HG03066 (cell line): Measurements from ENCODE around the gene FBXW11.
"Not testable (repeated sequence)": the region's sequence is repeated elsewhere in the genome, so short reads cannot be mapped to it uniquely, and the experiment has no call there.

Experiments used
- ATAC-seq: cut with Tn5 transposase; IDR thresholded peaks from one replicate; pipeline ENCODE4 v1.9.1; 2021; ENCODE audit warnings: low read depth; ENCODE audit not compliant: unreplicated experiment

FBXW11 gene

DNA sequence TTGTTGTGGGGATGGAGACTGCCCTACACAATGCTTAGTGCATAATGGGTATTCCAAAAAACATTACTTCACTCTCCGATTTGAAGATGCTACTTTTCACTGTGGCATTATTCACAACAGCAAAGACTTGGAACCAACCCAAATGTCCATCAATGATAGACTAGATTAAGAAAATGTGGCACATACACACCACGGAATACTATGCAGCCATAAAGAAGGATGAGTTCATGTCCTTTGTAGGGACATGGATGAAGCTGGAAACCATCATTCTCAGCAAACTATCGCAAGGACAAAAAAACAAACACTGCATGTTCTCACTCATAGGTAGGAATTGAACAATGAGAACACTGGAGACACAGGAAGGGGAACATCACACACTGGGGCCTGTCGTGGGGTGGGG, 90.7 kb downstream of the FBXW11 start:
- ATAC-seq, result not testable (repeated sequence)

DNA sequence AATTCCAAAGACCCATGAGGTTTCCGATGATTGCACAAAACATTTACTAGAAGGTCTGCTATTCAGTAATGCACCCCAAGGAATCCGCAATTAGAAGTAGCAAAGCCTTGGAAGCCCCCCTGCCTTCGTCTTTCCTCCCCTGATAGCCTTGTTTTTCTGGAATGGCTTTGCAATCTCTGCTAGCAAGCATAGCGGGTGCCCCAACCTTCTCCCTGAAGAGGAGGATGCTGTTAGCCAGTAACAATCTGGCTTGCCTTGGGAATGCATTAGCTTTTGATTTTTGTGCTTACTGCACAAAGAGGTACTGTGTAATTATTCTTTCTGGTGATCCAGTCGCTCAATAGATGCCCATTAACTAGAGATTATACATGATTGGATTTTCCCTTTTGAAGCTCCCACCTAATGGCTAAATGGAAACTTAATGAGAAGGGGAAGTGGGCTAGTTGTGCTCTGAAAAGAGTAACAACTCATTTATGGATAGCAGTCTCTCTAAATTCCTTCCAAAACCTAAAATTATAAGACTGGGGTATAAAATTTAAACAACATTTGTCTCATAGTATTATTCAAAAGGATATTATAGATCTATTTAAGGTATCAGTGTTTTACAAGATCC, 91.6 kb downstream of the FBXW11 start:
- ATAC-seq, result no peak

DNA sequence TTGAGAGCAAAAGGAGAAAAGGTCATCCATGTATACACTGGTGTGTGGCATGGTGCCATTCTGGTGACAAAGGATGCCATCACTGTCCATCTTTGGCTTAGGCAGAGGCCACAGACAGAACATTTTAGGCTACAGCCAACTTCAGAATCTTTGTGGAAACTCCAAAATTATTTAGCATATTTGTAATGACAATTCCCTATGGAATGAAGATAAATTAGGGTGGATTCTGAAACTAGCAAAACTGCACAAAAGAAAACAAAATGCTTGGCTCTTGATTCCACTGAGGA, 92.5 kb downstream of the FBXW11 start:
- ATAC-seq, result no peak

DNA sequence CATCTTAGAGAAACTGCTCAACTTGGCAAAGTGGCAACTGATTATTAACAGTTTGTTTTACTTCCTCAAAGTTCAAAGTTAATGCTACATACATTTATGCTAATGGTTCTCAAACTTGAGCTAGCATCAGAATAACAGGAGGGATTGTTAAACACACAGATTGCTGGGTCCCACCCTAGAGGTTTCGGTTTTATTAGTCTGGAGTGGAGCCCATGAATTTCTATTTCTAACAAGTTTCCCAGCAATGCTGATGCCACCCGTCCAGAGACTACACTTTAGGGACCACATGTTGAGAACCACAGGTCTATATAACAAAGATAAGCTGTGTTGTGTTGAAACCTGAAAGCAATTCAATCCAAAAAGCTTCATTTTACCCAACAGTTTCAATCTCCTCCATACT, 95.3 kb downstream of the FBXW11 start:
- no peak for ATAC-seq

DNA sequence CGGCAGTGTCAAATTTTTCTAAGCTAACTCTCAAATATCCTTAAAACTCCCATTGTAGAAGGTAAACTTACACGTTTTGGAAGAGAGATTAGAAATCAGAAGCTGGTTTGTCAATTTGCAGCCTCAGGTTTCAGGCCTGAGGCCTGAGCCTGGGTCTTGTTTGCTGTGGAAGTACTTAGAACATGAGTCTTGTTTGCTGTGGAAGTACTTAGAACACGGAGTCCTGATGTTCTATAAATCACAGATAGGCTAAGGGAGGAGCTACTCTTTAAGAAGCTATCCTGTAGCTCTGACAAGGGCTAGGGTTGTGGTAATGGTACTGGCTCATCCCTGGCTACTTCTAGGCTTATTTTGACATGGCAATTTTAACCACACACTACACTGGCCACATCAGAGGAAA, 97.8 kb downstream of the FBXW11 start:
- ATAC-seq, result no peak

DNA sequence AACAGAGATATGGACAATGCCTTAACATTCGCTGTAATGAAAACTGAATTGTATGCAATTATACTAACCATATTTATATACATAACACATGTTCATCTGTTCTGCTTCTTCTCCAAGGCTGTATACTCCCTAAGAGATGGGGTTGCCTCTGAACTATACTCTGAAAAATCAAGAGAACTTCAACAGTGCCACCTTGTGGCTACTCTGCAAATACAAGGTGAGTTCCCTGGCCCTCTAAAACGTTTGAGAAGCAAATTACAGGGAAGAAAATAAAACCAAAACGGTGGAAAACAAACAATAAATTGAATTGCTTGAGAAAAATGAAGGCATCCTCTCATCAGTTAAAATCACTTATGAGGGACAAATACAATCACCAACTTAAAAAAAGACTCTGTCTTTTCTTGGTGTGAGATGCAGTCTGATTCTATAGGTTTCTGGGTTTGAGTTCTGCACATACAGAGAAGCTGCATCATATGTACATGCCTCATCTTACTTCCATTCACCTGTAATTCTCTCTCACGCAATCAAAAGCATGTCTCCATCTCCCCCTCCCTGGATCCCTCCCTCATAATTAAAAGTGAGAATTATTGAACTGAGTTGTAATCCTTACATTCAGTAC, 98.6 kb downstream of the FBXW11 start:
- ATAC-seq, result no peak

DNA sequence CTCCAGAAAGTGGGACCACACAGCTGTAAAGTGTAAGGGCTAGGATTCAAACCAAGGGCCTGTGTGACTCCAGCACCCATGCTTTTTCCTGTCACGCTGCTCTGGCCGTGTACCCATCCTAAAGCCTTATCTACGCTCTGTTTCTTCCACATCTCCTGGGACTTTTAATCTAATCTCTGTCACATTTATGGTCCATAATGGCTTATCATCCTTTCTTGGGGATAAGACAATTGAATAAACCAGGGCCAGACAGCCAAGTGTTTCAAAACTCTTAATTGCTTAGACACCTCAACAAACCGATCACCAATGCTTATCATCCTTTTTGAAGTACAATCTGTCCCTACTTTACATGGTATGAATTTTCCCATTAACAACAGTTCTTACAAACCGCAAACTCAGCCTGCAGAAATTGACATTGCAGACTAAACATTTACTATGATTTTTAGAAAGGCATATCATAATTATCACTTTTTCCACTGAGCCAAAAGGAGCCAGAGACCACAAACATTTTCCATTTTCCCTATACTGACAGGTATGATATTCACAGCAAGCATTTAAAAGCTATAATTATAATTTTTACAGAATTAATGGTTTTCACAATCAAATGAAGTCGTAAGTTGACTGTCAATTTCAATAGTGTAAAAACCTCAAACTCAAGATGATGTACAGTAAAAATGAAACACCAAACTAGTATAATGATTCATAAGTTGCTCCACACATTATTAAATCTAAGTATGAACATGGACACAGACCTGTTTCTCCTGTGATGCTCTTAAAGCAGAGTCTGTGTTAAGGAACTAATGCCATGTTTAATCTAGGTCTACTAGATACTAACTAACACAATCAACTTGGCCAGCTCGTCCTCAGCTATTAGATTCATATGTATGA, 99.5 kb downstream of the FBXW11 start:
- no peak for ATAC-seq

DNA sequence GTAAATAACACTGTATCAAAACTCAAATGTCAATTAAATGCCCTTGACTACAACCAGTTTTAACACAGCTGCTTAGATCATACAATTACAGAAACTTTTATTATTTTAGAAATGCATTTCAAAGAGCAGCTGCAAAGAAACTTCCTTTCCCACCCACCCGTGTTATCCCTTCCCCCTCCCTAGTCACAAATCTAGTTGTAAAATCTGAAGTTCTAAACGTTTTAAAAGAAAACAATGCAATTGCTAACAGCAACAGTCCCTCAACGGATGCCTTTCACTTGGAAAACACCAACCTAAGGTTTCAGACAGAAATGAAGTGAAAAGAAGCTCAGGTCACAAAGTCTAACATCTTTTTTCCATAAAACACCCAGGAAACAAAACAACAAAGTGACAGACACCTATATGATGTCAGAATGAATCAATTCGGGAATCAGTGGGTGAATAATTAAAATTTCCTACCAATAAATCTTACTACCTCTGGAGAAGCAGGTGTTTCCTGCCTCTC, 100.3 kb downstream of the FBXW11 start:
- ATAC-seq, result no peak

DNA sequence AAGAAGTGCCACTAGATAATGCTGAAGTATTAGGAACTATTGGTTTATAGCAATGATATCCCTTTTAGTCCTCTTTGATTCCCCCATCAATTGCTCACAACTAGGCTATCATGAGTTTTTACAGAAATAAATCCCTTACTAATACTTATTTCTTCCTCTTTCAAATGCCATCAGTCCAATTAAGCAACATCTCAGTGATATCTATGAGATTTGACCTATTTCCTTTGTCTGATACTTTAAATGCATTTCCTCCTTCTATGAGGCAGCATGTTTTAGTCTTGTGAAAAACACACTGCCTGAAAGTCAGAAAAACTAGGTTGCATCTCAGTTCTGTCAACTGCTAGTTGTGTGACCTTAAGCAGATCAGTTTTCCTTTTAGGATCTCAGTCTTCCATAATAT, 101.6 kb downstream of the FBXW11 start:
- no peak for ATAC-seq

DNA sequence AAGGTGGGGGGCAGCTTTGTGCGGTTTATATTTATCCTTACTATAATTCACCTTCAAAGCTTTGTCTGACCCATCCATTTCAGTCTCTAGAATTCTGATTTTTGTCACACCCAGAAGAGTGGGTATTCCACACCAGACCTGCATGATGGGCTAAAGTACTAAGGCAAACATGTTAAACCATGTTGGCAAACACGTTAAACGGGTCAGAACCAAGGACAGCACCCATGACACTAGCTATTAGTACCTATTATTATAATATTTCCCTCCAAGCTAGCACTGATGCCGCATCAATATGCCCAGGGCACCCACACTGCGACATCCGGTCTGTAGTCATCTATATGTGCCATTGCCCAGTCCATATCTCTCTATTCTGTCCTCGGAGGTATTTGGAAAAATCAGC, 104.7 kb downstream of the FBXW11 start:
- ATAC-seq, result no peak

DNA sequence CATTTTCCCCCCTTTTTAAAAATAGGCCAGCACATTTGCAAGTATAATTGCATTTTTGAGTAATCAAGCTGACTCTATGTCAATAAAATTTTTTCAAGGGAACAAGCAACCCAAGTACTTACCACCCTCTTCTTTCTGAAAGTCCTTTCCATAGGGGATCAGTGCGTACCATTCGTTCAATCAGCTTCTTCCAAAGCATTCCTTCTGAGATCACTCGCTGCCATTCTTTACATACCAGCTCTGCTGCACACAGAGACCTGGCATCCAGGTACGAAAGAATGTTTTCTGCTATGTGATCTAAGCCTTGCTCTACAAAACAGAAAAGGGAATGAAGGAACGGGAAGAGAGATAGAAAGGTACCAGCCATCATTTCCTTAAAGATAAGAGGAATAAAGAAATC, 106.6 kb downstream of the FBXW11 start:
- no peak for ATAC-seq

DNA sequence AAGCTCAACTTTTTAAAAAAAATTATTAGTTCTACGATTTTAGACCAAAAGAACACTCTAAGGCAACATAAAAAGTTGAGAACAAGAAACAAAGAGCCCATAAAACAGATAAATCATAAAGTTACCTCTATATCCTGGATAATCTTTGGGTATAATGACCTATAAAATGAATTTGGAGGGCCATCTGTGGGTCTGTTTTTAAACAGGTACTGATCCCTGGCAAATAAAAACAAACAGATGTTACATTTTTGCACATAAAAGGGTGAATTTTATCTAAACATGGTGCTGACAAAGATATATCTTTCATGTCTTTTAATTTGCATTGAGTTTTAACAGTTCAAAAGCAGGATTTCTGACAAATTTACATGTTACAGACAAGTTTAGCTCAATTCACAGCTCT, 107.6 kb downstream of the FBXW11 start:
- ATAC-seq, result no peak

DNA sequence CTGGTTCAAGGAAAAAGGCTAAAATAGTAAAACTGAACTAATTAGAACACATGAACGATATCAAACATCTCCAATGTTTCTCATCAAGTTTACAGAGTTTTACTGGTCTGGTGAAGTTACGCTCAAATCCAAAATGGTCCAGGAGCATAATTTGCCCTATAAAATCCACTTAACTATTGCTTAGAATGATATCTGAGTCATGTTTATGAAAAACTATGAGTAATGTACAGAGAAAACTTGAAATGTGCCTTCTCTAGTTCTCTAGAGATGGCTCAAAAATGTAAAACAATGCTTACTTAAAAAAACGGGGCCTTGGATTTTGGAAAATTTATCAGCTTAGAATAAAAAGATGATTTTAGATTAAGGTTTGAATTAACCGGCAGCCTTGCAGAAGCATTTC, 108.1 kb downstream of the FBXW11 start:
- no peak for ATAC-seq

DNA sequence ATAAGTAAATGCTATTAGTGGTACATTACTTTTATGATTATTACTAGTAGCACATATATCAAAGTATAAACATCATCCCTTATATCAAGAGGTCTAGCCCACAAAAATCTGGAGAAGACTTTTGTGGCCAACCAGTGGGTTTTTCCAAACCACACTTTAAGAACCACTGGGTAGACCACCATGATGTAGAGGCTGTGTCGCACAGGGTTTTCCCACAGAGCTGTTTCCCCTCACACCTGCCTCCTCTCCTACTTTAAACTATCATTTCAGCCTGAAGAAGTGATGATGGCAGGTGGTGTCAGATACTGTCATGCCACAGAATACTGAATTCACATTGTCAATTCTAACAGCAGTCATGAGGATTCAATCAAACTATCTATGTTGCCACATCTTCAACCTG, 109.2 kb downstream of the FBXW11 start:
- no peak for ATAC-seq

DNA sequence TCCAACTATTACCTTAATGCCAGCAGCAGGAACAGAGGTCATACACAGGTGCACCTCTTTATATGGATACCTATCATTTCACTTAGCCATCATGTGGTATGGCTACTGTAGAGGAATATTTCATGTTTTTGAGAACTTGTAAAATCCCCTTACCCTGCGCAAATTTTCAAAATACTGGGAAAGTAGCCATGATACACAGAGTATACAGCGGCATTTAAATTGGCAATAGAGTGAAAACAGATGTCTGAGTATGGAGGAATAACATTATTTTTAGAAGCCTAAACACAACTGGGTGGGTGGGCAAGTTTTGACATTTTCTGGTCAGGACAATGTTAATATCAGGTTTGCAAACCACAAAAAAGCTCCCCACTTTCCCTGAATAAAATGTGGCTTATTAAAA, 111.4 kb downstream of the FBXW11 start:
- no peak for ATAC-seq

DNA sequence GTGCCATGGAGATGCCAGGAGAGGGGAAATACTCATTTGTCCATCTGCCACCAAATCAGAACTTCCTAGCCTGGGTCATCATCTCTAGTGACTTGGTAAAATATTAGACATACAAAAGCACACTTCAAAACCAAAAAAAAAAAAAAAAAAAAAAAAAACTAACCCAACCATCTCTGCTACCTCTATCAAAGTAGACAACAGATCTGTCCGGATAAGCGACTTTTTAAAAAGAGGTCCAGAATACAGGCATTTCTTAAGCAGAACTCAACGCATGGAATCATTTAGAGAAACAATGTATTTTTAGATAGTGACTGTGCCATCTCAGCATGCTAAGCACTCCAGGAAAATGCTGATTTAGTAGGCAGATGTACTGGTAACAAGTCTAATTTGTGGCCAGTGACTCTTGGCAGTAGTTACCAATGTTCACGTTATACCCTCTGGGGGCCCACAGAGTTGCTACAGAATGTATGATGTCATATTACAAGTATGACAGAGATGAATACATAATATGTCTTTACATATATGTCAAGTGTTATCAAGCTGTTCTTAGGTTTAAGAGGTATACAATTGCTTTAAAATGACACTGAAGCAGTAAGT, 113.0 kb downstream of the FBXW11 start:
- ATAC-seq, result no peak

DNA sequence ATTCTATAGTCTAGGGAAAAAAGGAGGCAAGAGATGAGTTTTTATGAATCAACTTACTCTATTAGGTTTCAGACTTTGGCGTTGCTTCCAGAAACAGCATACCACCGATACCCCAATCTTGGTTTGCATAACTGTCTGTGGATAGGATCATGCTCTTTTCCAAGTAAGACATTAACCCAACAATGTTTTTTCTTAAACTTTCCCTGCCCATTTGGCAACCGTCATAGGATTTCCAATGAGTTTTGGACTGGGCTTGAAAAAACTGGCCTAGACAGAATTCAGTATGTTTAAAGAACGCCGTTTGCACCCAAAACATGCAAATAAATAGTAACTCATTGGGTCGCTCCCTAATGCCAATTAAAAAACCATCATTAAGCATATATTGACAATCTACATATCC, 114.8 kb downstream of the FBXW11 start:
- no peak for ATAC-seq

DNA sequence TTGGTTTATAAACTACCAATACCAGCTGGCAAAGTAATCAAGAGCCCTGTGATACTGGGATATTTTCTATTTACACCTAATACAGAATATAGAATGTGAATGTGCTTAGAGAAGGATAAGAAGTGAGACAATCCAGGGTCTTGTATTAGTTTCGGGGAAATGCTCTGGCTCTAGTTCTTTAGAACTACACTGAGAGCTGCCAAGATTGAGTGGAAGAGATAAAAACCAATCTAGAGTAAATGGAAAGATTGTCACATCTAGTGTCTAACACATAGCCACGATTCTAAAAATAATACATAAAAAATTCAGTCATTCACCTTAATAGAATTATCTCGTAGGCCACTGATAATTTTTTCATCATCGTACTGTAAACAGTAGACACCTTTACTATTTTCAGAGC, 115.3 kb downstream of the FBXW11 start:
- ATAC-seq, result no peak

DNA sequence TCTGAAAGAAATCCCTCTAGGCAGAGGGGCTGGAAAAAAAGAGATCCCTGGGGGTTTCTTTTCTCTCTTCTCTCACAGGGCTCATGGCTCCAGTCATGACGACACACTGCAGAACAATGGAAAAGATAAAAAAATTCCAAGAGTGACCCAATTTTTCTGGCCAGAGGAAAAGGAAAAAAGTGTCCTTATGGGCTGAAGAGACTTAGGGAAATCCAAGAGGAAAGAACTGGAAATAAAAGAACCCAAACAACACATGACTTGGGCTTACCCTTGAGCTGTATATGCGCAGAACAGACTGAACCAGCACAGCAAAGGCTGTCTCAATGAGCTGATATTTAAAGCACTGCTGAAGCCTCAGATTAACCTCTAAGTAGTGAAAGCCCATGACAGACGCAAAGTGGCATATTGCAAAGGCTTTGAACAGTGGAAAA, 118.4 kb downstream of the FBXW11 start:
- no peak for ATAC-seq

DNA sequence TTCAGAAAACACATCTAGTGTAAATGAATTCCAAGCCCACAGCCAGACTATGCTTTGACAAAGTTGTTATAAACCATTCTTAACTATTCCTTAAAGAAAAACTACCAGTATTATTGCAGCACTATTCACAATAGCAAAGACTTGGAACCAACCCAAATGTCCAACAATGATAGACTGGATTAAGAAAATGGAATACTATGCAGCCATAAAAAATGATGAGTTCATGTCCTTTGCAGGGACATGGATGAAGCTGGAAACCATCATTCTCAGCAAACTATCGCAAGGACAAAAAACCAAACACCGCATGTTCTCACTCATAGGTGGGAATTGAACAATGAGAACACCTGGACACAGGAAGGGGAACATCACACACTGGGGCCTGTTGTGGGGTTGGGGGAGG, 120.4 kb downstream of the FBXW11 start:
- ATAC-seq, result not testable (repeated sequence)

DNA sequence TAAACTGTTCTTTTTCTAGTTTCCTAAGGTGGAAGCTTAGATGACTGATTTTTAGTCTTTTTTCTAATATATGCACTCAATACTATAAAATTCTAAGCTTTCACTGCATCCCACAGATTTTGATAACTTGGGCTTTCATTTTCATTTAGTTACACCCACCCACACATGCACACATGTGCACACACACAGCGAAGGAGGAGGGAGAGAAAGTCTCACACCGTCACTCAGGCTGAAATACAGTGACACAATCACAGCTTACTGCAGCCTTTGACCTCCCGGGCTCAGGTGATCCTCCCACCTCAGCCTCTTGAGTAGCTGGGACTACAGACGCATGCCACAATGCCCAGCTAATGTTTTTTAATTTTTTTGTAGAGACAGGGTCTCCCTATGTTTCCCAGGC, 124.3 kb downstream of the FBXW11 start:
- no peak for ATAC-seq
